WTC11 (cell line): ENCODE data around the gene DNAJC2.

Experiments
- AFF4 ChIP-seq: sonication (generic); formaldehyde crosslinking; IDR thresholded peaks from 2 replicates; pipeline ENCODE4 v1.8.1; 2023; ENCODE audit warnings: mild to moderate bottlenecking, missing genetic modification reagents, borderline replicate concordance
- ATF6 ChIP-seq: sonication (generic); formaldehyde crosslinking; IDR thresholded peaks from 2 replicates; pipeline ENCODE4 v1.8.1; 2023; ENCODE audit warnings: mild to moderate bottlenecking, missing genetic modification reagents
- CDX4 ChIP-seq: fragments of 250-450 bp; sonication (Bioruptor Pico); IDR thresholded peaks from 2 replicates; pipeline ENCODE4 v1.9.0; 2021; ENCODE audit warnings: moderate library complexity, mild to moderate bottlenecking, inconsistent platforms, borderline replicate concordance
- CTCF ChIP-seq: fragments of 200-600 bp; IDR thresholded peaks from 2 replicates; pipeline ENCODE4 v1.8.0; 2022; ENCODE audit warnings: antibody characterized with exemption
- E2F1 ChIP-seq: sonication (generic); formaldehyde crosslinking; IDR thresholded peaks from 2 replicates; pipeline ENCODE4 v1.8.0; 2022; ENCODE audit warnings: mild to moderate bottlenecking, missing genetic modification reagents
- ETV6 ChIP-seq: sonication (generic); formaldehyde crosslinking; IDR thresholded peaks from 2 replicates; pipeline ENCODE4 v1.8.1; 2022; ENCODE audit warnings: mild to moderate bottlenecking, missing genetic modification reagents
- NR2C2 ChIP-seq: sonication (generic); formaldehyde crosslinking; IDR thresholded peaks from 2 replicates; pipeline ENCODE4 v1.8.0; 2022; ENCODE audit warnings: mild to moderate bottlenecking, missing genetic modification reagents
- SMAD3 ChIP-seq: sonication (generic); formaldehyde crosslinking; IDR thresholded peaks from 2 replicates; pipeline ENCODE4 v1.8.0; 2022; ENCODE audit warnings: missing genetic modification reagents, mild to moderate bottlenecking, borderline replicate concordance
- SP1 ChIP-seq: sonication (generic); formaldehyde crosslinking; conservative IDR thresholded peaks from 2 replicates; pipeline ENCODE4 v1.8.1; 2022; ENCODE audit warnings: missing genetic modification reagents
- TCF7 ChIP-seq: sonication (generic); formaldehyde crosslinking; IDR thresholded peaks from 2 replicates; pipeline ENCODE4 v1.8.0; 2022; ENCODE audit warnings: mild to moderate bottlenecking, low read depth, missing genetic modification reagents, moderate library complexity
- USF2 ChIP-seq: sonication (generic); formaldehyde crosslinking; IDR thresholded peaks from 2 replicates; pipeline ENCODE4 v1.8.1; 2023; ENCODE audit warnings: mild to moderate bottlenecking, missing genetic modification reagents, moderate library complexity
- ZNF512 ChIP-seq: sonication (generic); formaldehyde crosslinking; IDR thresholded peaks from 2 replicates; pipeline ENCODE4 v1.8.1; 2022; ENCODE audit warnings: missing genetic modification reagents, borderline replicate concordance

- TF ChIP-seq NR2C2 (CRISPR knock-in tag): no peak
- no peak for TF ChIP-seq ZNF512
- TF ChIP-seq CTCF: no peak
- no peak for TF ChIP-seq ATF6
- no peak for TF ChIP-seq TCF7
- TF ChIP-seq SMAD3 (CRISPR knock-in tag): no peak
- TF ChIP-seq AFF4 (CRISPR knock-in tag): no peak
- no peak for TF ChIP-seq CDX4 (CRISPR knock-in tag)
- no peak for TF ChIP-seq ETV6 (CRISPR knock-in tag)
- TF ChIP-seq USF2: no peak
- no peak for TF ChIP-seq SP1 (CRISPR knock-in tag)
- no peak for TF ChIP-seq E2F1 (CRISPR knock-in tag)
These were observed 7.8 kb downstream of the DNAJC2 start for GRCh38 chr7:103336761-103337160.
